Prostate gland (tissue), 2 donors: ENCODE data around the gene TXNDC15. TPM values are rescaled to one million over a fixed set of nuclear protein-coding genes. Genes with fewer than 3 reads are reported as not detected.
"Not testable (repeated sequence)": the region's sequence is repeated elsewhere in the genome, so short reads cannot be mapped to it uniquely, and the experiment has no call there.

Source experiments
- DNase-seq: peaks from one replicate; pipeline ENCODE4 v3.0.0-alpha.2; 2019; ENCODE audit warnings: low spot score
- H3K27ac ChIP-seq, 2 donors: fragments of 200-600 bp; sonication (generic); 2 replicates each; pipeline ENCODE4 v1.5.1; 2017 to 2019
- H3K27me3 ChIP-seq: fragments of 200-600 bp; sonication (generic); replicated peaks from 2 replicates; pipeline ENCODE4 v1.5.1; 2019; ENCODE audit not compliant: insufficient read depth
- H3K36me3 ChIP-seq, 2 donors: fragments of 200-600 bp; sonication (generic); 1 replicate in 1 of 2; 2 replicates in 1 of 2; pipeline versions ENCODE4 v1.5.1 to v1.8.1; 2017 to 2019
- H3K4me1 ChIP-seq: fragments of 200-600 bp; sonication (generic); replicated peaks from 2 replicates; pipeline ENCODE4 v1.5.1; 2019
- H3K4me3 ChIP-seq, 2 donors: fragments of 200-600 bp; sonication (generic); 2 replicates each; pipeline ENCODE4 v1.5.1; 2017 to 2019
- H3K9me3 ChIP-seq: fragments of 200-600 bp; sonication (generic); 2 replicates; pipeline ENCODE4 v1.5.1; 2017
- POLR2A ChIP-seq: fragments of 450-650 bp; IDR thresholded peaks from one replicate; pipeline ENCODE4 v1.6.1; 2016; ENCODE audit warnings: antibody characterized with exemption, mild to moderate bottlenecking
- POLR2AphosphoS5 ChIP-seq: sonication (generic); formaldehyde crosslinking; IDR thresholded peaks from one replicate; pipeline ENCODE4 v1.6.1; 2017; ENCODE audit warnings: antibody characterized with exemption
- WGBS: methylation state at CpG from one replicate; pipeline ENCODE4 v1.1.5; 2018; 5-methylcytosine and 5-hydroxymethylcytosine counted together
- intact Hi-C: fragments of 100-400 bp; cut with DNase I; formaldehyde crosslinking; loops from one replicate; pipeline ENCODE4 v1.14.2; 2022
- total RNA-seq, 2 donors: library from RNA; depleted of rRNA; stranded (reverse); fragments of >200 nt; gene quantifications; one replicate each; pipeline ENCODE4 v1.1.0, GENCODE V29; 2016
- TF ChIP-seq, protein P1 (sequence below), 4 experiments: fragments of 200-600 bp in 2 of 4; fragments of 450-650 bp in 2 of 4; sonication (generic) in 2 of 4; IDR thresholded peaks; 1 replicate in 3 of 4; 2 replicates in 1 of 4; pipeline ENCODE4 v1.5.1; 2016 to 2019; ENCODE audit warnings: antibody characterized with exemption in 4 of 4, mild to moderate bottlenecking in 2 of 4, moderate library complexity in 2 of 4

TXNDC15 gene
- total RNA-seq, 2 donors from 2014 or later = 76.1 to 132 TPM

DNA sequence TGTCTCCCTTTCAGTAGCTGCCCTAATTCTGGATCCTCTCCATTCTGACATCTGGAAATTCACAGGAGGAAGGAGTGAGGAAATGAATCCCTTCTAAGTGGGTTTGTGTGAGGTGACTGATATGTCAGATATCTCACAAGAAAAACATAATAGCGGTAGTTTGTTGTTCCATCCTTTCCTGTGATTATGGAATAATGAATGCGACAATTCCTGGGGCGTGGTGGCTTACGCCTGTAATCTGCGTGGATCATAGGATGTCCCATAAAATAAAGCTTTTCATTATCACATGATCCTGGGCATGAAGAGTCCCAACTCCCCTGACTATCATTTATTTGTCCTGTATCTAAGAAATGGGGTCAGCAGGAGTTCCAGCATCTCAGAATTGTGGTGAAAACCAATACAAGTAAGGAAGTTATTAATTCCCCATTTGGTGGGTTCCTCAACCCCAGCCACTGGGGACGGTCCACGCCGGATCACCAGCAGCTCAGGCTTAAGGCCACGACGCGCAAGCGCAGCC, 28.8 kb upstream of the TXNDC15 start:
- Histone ChIP-seq H3K27me3 (no peaks in the 10 kb centered on the region), H3K9me3 (no peaks in the 10 kb centered on the region), H3K4me1 (peaks cover 6% of the 10 kb centered on the region), H3K4me3 (peak overlapping the region; percentile 95 to 99), H3K36me3 (no peaks in the 10 kb centered on the region), H3K27ac (peak overlapping the region; percentile 96 to 97)
- WGBS = 8% methylated on average over 12 of the region's 12 CpGs
- intact Hi-C loops = loop anchor here (5.0 to 10.0 kb wide), 2 partner anchors 62 to 169 kb away; partner anchors contain the start of gene PCBD2
- DNase-seq = no peak
- TF ChIP-seq, protein P1, sequence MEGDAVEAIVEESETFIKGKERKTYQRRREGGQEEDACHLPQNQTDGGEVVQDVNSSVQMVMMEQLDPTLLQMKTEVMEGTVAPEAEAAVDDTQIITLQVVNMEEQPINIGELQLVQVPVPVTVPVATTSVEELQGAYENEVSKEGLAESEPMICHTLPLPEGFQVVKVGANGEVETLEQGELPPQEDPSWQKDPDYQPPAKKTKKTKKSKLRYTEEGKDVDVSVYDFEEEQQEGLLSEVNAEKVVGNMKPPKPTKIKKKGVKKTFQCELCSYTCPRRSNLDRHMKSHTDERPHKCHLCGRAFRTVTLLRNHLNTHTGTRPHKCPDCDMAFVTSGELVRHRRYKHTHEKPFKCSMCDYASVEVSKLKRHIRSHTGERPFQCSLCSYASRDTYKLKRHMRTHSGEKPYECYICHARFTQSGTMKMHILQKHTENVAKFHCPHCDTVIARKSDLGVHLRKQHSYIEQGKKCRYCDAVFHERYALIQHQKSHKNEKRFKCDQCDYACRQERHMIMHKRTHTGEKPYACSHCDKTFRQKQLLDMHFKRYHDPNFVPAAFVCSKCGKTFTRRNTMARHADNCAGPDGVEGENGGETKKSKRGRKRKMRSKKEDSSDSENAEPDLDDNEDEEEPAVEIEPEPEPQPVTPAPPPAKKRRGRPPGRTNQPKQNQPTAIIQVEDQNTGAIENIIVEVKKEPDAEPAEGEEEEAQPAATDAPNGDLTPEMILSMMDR (IDR thresholded peaks at IDR 0.05) = no peak
- TF ChIP-seq POLR2A (no peak), POLR2AphosphoS5 (no peak)

DNA sequence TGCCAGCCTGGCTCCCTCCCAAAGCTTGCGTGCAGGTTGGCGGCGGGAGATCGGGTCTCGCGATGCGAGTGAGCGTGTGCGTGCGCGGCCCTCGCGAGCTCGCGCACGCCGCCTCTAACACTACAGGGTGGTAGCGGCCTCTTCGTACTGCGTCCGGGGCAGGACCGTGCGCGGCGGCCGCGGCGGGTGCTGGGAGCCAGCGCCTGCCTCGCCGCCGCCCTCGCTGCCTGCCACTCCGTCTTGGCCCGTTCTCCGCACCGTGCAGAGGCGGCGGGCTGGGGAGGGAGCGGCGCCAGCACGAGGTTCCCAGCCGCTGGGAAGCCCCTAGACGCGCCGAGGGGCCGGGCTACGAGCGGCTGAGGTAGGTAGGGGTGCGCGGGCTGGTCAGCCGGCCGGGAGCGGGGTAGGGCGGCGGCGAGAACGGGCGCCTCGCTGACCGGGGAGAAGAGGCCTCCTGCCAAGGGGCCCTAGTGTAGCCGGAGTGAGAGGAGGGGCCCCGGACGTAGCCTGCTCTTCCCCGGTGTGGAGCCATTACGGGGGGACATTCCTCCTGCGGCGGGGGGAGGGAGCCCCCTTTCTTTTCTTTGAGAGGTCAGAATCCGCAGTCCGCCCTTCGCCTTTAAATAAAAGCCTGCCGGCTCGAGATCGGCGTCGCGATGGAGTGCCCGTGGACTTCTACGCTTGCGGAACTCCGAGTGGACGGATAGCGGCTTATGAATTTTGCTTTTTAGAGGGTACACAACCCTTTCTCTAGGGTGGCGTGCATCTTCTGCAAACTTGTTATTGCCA, 28.1 kb upstream of the TXNDC15 start, which contains the start of gene C5orf24:
TSS of gene C5orf24 (plus strand) at position 117 of the 789 bp plus-strand sequence. CDS start 8,933 bp downstream, outside the sequence.
- WGBS = 0% methylated on average over 70 of the region's 84 CpGs

DNA sequence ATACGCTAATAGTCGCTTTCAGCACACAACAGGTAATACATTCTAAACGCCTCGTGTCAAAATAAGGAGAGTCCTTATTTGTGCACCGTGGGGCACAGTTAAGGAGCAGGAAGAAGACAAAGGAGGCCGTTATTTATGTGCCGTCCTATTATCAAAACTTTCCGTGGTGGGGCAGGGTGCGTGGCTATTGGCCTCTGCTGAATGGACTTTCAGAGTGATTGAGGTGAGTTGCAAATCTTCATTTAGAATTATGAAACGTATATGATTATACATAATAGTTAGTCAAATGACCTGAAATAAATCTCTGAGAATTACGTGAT, 27.6 kb upstream of the TXNDC15 start:
- Histone ChIP-seq H3K4me3 (peak overlapping the region; percentile 95 to 99), H3K27ac (peak overlapping the region; percentile 96 to 97), H3K27me3 (no peaks in the 10 kb centered on the region), H3K36me3 (no peaks in the 10 kb centered on the region), H3K4me1 (peaks cover 6% of the 10 kb centered on the region), H3K9me3 (no peaks in the 10 kb centered on the region)
- TF ChIP-seq POLR2AphosphoS5 (no peak), POLR2A (no peak)
- TF ChIP-seq, protein P1 (IDR thresholded peaks at IDR 0.05) = no peak
- intact Hi-C loops = loop anchor here (5.0 to 10.0 kb wide), 2 partner anchors 61 to 168 kb away; partner anchors contain the start of gene PCBD2
- DNase-seq = no peak
- under 1% methylated on average over 11 of the region's 11 CpGs for WGBS

More for the DNA sequence above, 28.1 kb upstream of the TXNDC15 start, which contains the start of gene C5orf24:
- intact Hi-C loops = loop anchor here (5.0 to 10.0 kb wide), 2 partner anchors 61 to 169 kb away; partner anchors contain the start of gene PCBD2
- TF ChIP-seq, protein P1 (IDR thresholded peaks at IDR 0.05) = peak in 1 of 4 experiments; percentile 25
- peak; percentile 94 for TF ChIP-seq POLR2A
- peak; percentile 87 for TF ChIP-seq POLR2AphosphoS5
- Histone ChIP-seq H3K36me3 (no peaks in the 10 kb centered on the region), H3K27ac (peak within 1 kb of the TSS; percentile 96 to 97), H3K27me3 (no peaks in the 10 kb centered on the region), H3K4me1 (peaks cover 6% of the 10 kb centered on the region), H3K9me3 (no peaks in the 10 kb centered on the region), H3K4me3 (peak within 1 kb of the TSS; percentile 95 to 99)
- peak; percentile 91 for DNase-seq

DNA sequence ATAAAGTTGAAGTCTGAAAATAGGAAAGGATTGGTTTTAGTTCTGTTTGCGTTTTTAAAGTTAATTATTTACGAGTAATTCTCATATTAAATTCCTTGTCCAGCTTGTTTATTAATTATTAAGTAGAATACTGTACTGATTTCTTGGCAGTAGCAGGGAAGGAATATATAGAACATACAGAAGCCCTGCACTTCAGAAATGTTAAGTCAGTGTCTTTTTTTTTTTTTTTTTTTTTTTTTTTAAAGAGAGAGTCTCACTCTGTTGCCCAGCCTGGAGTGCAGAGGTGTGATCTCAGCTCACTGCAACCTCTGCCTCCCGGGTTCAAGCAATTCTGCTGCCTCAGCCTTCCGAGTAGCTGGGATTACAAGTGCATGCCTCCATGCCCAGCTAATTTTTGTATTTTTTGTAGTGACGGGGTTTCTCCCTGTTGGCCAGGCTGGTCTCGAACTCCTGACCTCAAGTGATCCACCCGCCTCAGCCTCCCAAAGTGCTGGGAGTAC, 24.7 kb upstream of the TXNDC15 start:
- WGBS = 84% methylated on average over 7 of the region's 7 CpGs
- H3K4me1 ChIP-seq, H3K27ac ChIP-seq, H3K9me3 ChIP-seq, H3K4me3 ChIP-seq, H3K27me3 ChIP-seq, DNase-seq, H3K36me3 ChIP-seq: not testable (repeated sequence)
- intact Hi-C loops = loop anchor here (5.0 to 10.0 kb wide), 2 partner anchors 58 to 165 kb away; partner anchors contain the start of gene PCBD2

DNA sequence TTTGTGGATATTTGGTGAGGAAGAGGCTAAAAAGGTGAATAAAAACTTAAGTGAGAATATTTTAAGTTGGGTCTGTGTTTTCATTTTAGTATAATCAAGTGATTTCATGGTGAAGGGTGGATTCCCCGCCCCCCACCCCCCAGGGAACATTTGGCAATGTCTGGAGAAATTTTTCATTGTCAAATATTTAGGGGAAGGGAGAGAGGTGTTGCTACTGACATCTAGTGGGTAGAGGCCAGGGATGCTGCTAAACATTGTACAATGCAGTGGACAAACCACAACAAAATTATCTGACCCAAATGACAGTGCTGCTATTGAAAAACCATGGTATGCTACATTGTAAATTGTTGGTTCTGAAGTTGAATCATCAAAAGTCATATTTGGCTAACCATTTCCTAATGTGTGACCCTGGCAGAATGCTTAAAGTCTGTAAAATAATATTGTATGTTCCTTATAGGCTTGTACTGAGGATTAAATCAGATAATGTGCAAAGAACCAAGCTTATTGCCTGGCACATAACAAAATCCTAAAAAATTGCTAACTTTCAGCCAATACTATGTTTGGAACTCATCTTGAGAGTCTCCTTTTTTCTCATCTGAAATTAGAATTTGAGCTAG, 22.8 kb upstream of the TXNDC15 start:
- H3K4me3 ChIP-seq = no peak overlapping the region
- intact Hi-C loops = no loop called here
- TF ChIP-seq POLR2AphosphoS5 = no peak
- TF ChIP-seq POLR2A = no peak
- TF ChIP-seq, protein P1 (IDR thresholded peaks at IDR 0.05) = no peak
- H3K36me3 ChIP-seq = no peaks in the 10 kb centered on the region
- no peak overlapping the region for H3K27ac ChIP-seq
- H3K9me3 ChIP-seq = no peaks in the 10 kb centered on the region
- no peak for DNase-seq
- WGBS = 52% methylated on average over 1 of the region's 1 CpG
- H3K4me1 ChIP-seq = peaks cover 6% of the 10 kb centered on the region
- no peaks in the 10 kb centered on the region for H3K27me3 ChIP-seq

DNA sequence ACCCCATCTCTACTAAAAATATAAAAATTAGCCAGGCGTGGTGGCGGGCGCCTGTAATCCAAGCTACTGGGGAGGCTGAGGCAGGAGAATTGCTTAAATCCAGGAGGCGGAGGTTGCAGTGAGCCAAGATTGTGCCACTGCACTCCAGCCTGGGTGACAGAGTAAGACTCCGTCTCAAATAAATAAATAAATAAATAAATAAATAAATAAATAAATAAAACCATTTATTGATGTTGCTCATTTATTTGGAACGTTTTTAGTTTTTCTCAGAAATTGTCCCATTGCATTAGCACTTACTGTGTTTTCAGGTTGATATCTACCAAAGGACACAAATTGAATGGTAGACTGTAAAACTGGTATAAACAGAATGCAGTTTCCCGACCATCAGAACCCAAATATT, 17.7 kb upstream of the TXNDC15 start:
- 90% methylated on average over 7 of the region's 7 CpGs for WGBS
- H3K4me3 ChIP-seq, H3K36me3 ChIP-seq, DNase-seq, H3K9me3 ChIP-seq, H3K27me3 ChIP-seq, H3K27ac ChIP-seq, H3K4me1 ChIP-seq, intact Hi-C loops: not testable (repeated sequence)
